GM19467 (cell line): ENCODE data around the gene FTO.
"Not testable (repeated sequence)": the region's sequence is repeated elsewhere in the genome, so short reads cannot be mapped to it uniquely, and the experiment has no call there.

Experiments used
- ATAC-seq: cut with Tn5 transposase; IDR thresholded peaks from one replicate; pipeline ENCODE4 v1.9.1; 2021; ENCODE audit warnings: mild to moderate bottlenecking, moderate library complexity; ENCODE audit not compliant: unreplicated experiment

Gene FTO

GRCh38 chr16:53852678-53853077 is 148.7 kb downstream of the FTO start:
- ATAC-seq: no peak

GRCh38 chr16:53855056-53855455 is 151.1 kb downstream of the FTO start:
- no peak for ATAC-seq

DNA sequence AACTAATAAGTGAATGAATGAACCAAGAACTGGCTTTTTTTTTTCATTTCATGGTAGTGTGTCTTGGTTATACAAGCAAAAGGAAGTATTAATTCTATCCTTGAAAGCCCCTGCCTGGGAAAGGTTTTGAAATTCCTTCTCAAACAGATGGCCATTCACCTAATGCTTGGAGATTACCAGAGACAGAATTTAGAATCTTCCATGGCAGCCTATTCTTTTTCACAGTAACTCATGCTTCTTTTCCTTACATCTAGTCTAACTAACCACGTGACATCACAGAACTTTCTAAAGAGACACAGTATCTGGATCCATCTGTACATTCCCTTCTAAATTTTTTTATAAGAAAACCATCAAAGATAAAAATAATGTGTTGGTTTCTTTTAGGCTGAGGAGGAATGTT is 151.6 kb downstream of the FTO start:
- no peak for ATAC-seq

GRCh38 chr16:53859995-53860540 is 156.1 kb downstream of the FTO start:
- ATAC-seq: no peak

GRCh38 chr16:53863861-53864260 is 159.9 kb downstream of the FTO start:
- no peak for ATAC-seq

DNA sequence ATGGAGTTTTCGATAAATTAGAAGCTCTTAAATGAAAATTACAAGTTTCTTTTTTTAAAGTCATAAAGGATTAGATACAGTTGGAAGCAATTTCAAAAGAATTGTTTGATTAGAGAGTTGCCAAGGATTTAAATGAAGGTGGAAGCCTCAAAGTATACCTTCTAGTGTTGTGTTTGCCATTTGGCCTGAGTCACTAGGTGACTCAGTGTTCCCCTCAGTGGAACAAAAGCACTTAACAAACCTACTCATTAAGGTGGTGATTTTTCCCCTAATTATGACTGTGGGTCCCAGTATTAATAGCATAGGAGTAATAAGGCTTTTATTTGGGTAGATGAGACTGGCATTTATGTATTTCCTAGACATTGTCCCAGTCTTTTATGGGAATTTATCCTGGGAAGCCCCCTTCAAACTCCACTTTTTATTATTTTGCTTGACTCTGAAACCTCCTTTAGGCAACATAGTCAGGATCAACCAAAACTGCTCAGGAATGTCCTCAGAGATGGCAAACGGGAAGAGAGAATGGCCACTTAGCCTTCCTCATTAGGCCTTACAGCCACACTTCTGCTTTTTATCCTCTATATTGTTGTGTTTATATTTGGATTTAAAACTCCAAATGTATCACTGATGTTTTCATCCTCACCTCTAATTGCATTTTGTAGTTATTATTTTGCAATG is 161.0 kb downstream of the FTO start:
- no peak for ATAC-seq

DNA sequence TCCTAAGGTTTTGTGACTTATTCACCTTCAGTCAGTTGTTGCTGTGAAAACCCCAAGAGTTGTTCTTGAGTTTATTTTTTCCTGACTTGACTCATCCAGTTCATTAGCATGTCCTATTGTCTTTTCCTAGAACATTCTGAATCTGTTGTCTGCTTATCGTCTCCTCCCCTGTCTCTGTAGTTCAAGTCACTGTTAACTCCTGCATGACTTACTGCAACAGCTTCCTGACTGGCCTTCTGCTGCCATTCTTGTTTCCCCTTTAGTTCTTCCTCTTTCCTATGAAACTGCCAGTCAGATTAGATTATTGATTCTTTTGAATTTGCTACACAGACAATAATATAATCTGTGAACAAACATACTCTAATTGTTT is 161.5 kb downstream of the FTO start:
- ATAC-seq: no peak

DNA sequence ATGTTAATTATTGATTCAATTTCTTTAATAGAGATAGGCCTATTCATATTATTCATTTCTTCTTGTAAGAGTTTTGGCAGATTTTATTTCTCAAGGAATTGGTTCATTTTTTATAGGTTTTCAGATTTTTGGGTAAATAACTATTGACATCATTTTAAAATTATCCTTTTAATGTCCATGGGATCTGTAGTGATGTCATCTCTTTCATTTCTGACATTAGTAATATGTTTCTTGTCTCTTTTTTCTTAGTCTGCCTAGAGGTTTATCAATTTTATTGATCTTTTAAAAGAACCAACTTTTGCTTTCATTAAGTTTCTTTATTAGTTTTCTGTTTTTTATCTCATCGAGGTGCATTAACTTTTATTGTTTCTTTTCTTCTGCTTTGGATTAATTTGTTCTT is 162.6 kb downstream of the FTO start:
- no peak for ATAC-seq

DNA sequence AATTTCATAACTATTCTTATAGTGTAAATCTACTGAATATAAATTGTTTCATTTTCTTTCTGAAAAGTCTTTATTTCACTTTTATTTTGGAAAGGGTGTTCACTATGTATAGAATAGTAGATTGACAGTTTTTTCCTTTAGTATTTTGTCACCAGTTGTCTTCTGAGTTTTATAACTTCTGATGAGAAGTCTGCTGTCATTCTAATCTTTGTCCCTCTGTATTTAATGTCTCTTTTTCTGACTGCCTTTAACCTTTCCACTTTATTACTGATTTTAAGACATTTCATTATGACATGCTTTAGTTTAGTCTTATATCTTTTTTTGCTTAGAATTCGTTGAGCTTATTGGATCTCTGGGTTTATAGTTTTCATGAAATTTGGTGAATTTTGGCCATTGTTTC is 166.9 kb downstream of the FTO start:
- no peak for ATAC-seq

GRCh38 chr16:53872248-53873221 is 168.6 kb downstream of the FTO start:
- no peak for ATAC-seq

GRCh38 chr16:53876811-53877210 is 172.9 kb downstream of the FTO start:
- ATAC-seq: no peak

GRCh38 chr16:53878216-53878615 is 174.3 kb downstream of the FTO start:
- no peak for ATAC-seq

DNA sequence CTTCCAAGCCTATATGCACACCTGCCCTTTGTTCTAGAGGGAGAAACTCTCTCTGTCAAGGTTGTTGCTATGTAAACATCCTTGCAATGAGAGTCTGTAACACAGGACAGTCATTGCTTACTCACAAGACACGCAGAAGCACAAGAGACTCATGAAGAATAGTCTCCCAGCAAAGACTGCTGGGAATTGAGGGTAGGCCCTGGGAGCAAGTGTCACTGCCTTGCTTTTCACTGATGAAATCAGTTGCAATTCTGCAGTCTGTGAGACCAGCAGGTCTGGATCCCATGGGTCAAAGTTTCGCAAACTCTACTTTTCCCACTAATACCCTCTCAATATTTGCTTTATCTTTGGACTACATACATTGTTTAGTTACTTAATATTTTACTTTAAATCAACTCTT is 177.4 kb downstream of the FTO start:
- no peak for ATAC-seq

GRCh38 chr16:53882310-53882709 is 178.4 kb downstream of the FTO start:
- ATAC-seq: no peak

DNA sequence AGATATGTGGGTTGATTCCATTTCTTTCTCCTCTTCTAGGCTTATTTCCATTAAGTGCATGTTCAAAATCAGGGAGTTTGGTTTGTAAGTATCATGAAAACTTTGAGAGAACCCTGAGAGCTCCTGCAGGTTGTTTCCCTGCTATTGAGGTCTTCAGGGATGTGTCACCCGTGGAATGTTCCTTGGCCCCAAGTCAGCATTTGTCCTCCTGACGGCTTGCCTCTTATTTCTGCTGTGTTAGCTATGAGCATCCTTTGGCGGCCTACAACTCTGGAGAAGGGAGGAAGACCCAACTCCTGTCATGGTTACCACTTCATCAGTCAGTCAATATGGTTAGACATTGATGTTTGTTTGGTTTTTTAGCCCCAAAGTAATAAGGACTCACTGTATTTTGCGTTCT is 180.8 kb downstream of the FTO start:
- no peak for ATAC-seq

DNA sequence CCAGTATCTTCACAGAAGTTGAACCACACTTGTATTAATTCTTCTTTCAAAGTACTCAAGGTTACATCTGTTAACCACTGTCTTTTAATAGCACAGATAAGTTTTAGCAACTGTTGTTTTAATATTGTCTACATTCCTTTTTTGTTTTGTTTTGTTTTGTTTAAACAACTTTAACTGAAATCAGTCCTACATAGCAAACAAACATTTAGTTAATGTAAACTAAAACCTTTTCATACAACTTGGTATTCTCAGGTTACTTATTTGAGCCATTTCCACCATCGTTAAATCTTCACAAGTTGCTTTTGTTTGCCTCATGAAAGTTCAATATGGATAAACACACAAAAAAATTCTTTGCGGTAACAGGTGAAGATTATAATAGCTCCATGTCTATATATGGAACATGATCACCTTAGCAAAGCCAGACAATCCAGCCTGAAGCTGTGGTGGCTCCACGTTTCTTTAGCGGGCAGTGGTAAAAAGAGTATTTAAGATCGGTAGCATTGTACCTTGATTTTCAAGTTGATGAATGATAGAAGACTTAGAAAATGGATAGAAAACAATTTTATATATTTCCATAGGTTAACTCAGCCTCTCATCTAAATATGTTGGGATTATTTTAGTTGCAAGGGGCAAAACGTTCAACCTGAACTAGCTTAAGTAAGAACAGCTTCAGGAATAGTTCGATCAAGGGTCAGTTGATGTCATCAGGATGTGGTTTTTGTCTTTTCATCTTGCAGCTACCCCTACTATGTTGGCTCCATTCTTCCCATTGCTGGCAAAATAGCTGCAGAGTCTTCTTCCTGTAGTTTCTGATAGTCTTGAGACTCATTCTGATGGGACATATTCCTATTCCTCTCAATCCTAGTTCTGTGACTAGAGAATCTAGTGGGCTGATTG is 182.8 kb downstream of the FTO start:
- ATAC-seq: no peak

- no peak for ATAC-seq
These were observed 184.3 kb downstream of the FTO start for GRCh38 chr16:53888222-53888621.

GRCh38 chr16:53890877-53891276 is 186.9 kb downstream of the FTO start:
- ATAC-seq: not testable (repeated sequence)

DNA sequence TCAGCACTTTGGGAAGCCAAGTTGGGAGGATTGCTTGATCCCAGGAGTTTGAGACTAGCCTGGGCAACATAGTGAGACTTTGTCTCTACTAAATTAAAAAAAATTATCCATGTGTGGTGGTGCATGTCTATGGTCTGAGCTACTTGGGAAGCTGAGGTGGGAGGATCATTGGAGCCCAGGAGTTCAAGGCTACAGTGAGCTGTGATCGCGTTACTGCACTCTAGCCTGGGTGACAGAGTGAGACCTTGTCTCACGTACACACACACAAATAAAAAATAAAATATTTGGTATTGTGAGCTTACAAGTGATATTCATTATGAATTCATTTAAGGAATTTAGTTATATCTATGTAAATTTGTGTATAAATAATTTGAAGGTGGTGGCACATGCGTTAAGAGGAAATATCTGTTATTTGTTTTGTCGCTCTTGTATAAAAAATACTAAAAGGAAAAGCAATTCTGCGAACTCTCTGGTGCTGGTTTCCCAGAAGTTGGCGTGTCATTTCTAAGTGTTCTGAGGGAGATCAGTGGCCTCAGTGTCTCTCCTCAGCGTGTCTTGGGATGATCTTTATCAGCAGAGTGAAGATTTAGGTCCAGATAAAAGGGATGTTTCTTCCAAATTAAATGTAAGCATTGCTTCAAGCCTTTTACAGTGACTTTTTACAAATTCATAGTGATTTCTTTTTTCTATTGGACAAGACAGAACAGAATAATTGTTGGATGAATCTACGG is 187.6 kb downstream of the FTO start:
- no peak for ATAC-seq

DNA sequence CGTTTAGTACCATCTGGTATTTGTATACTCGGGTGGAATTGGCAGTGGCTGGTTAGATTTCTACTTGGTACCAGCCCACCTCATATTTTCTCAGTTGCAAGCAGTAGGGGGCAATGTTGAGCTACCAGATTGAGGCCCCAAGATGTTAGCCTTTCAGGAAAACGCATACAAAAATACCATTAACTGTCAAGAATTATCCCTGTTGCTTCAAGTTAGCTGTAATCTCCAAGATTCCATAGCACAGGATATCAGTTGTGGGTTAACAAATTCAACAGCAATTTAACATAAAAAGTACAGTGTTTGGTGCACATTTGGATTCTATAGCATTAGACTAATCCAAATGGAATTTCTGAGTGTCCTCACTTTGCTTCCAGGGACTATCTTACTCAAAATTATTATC is 188.2 kb downstream of the FTO start:
- ATAC-seq: no peak
